Stimulated activated CD8-positive, alpha-beta memory T cell treated with anti-CD3 and anti-CD28 coated beads, Interleukin-15, amount 100 ng/mL, for 1 hour (primary cell): ENCODE measurements around the gene FNBP1.

ENCODE experiments used
- DNase-seq: peaks from one replicate; pipeline ENCODE4 v3.0.0-alpha.2; 2020; ENCODE audit warnings: low read depth

FNBP1 gene

GRCh38 chr9:129854588-129855110 is 188.3 kb downstream of the FNBP1 start:
- DNase-seq, result no peak

- DNase-seq, result no peak
Measured at GRCh38 chr9:129853614-129854013, 189.4 kb downstream of the FNBP1 start.

- no peak for DNase-seq
Measured at GRCh38 chr9:129852579-129852978, 190.4 kb downstream of the FNBP1 start.

GRCh38 chr9:129851821-129852220 is 191.2 kb downstream of the FNBP1 start:
- DNase-seq, result no peak

GRCh38 chr9:129850821-129851550 is 192.0 kb downstream of the FNBP1 start:
- DNase-seq, result no peak

- no peak for DNase-seq
Measured at GRCh38 chr9:129849901-129850300, 193.1 kb downstream of the FNBP1 start.

GRCh38 chr9:129848712-129849441 is 194.1 kb downstream of the FNBP1 start:
- DNase-seq, result no peak

- no peak for DNase-seq
Measured at GRCh38 chr9:129845373-129845772, 197.6 kb downstream of the FNBP1 start.

- no peak for DNase-seq
Measured at GRCh38 chr9:129841071-129841470, 201.9 kb downstream of the FNBP1 start.

GRCh38 chr9:129840034-129840433 is 203.0 kb downstream of the FNBP1 start:
- no peak for DNase-seq

- no peak for DNase-seq
Measured at GRCh38 chr9:129839324-129840023, 203.5 kb downstream of the FNBP1 start.

GRCh38 chr9:129838707-129839259 is 204.2 kb downstream of the FNBP1 start:
- no peak for DNase-seq
